Inflammatory macrophage (primary cell): ENCODE data around the gene PROSER3.

Experiments used
- DNase-seq, 2 donors: peaks; one replicate each; pipeline ENCODE4 v3.0.0-alpha.2; 2020 to 2022

Gene PROSER3

GRCh38 chr19:35739275-35740107, 18.5 kb upstream of the PROSER3 start:
- no peak for DNase-seq

GRCh38 chr19:35740108-35740422, 17.9 kb upstream of the PROSER3 start:
- no peak for DNase-seq

GRCh38 chr19:35740423-35741202, 17.4 kb upstream of the PROSER3 start:
- DNase-seq: peak; percentile 97 to 98

GRCh38 chr19:35741203-35741515, 16.8 kb upstream of the PROSER3 start:
- no peak for DNase-seq

GRCh38 chr19:35742121-35742724, 15.8 kb upstream of the PROSER3 start, which contains the start of gene IGFLR1:
IGFLR1 (minus strand) TSS chr19:35742452; CDS start chr19:35741180, 1,272 bp downstream.
- DNase-seq: peak; percentile 88 to 94

- no peak for DNase-seq
Measured at GRCh38 chr19:35743640-35744429, 14.1 kb upstream of the PROSER3 start.

- peak; percentile 96 to 97 for DNase-seq
Measured at GRCh38 chr19:35744430-35745327, 13.3 kb upstream of the PROSER3 start.

GRCh38 chr19:35745328-35746086, 12.5 kb upstream of the PROSER3 start, which contains the start of the genes PSENEN and U2AF1L4:
PSENEN (plus strand) TSS chr19:35745651; CDS start chr19:35745931, 280 bp downstream.
U2AF1L4 (minus strand) TSS chr19:35745418; CDS start chr19:35745391, 27 bp downstream.
- DNase-seq: peak; percentile 100

GRCh38 chr19:35746087-35746462, 11.9 kb upstream of the PROSER3 start:
- DNase-seq: no peak

- peak in 1 of 2 donors; percentile 38 for DNase-seq
Measured at GRCh38 chr19:35746531-35746930, 11.4 kb upstream of the PROSER3 start.

GRCh38 chr19:35748106-35749020, 9.6 kb upstream of the PROSER3 start, which contains the start of gene LIN37:
LIN37 (plus strand) TSS chr19:35748576; CDS start chr19:35748725, 149 bp downstream.
- peak; percentile 100 for DNase-seq

- no peak for DNase-seq
Measured at GRCh38 chr19:35750167-35750566, 7.8 kb upstream of the PROSER3 start.

- DNase-seq: peak in 1 of 2 donors; percentile 20
Measured at GRCh38 chr19:35751839-35752745, 5.9 kb upstream of the PROSER3 start.

- DNase-seq: no peak
Measured at GRCh38 chr19:35752746-35753350, 5.1 kb upstream of the PROSER3 start.

- DNase-seq: no peak
Measured at GRCh38 chr19:35753634-35754369, 4.2 kb upstream of the PROSER3 start.

GRCh38 chr19:35754370-35755130, 3.4 kb upstream of the PROSER3 start:
- DNase-seq: no peak
